Mucosa of gallbladder (tissue), 1 donor: ENCODE measurements around the gene RRP1. TPM values are rescaled to one million over a fixed set of nuclear protein-coding genes. Genes with fewer than 3 reads are reported as not detected.
A peak's percentile ranks its signal among the peaks of the same experiment; 100 is the strongest.

ENCODE experiments used
- DNase-seq: peaks from one replicate; pipeline ENCODE4 v3.0.0-alpha.2; 2020; ENCODE audit warnings: low spot score
- total RNA-seq: library from RNA; stranded (reverse); gene quantifications from one replicate; pipeline ENCODE4 v1.2.1, GENCODE V29; 2021
- donor health status: DM: no; HTN: no; CAD: no.

RRP1 gene
- total RNA-seq, 1 donor from 2014 or later = 19.2 TPM

GRCh38 chr21:43775795-43776430 is 13.5 kb upstream of the RRP1 start, which contains the start of gene CSTB:
CSTB (minus strand) TSS chr21:43776308; CDS start chr21:43776269, 39 bp downstream.
- peak; percentile 78 for DNase-seq

GRCh38 chr21:43777953-43778352 is 11.4 kb upstream of the RRP1 start:
- DNase-seq = no peak

GRCh38 chr21:43778469-43779335 is 10.7 kb upstream of the RRP1 start:
- no peak for DNase-seq

- DNase-seq = no peak
These were observed 9.7 kb upstream of the RRP1 start for GRCh38 chr21:43779660-43780059.

- no peak for DNase-seq
These were observed 7.5 kb upstream of the RRP1 start for GRCh38 chr21:43781846-43782245.

GRCh38 chr21:43782431-43783097 is 6.8 kb upstream of the RRP1 start:
- DNase-seq = no peak

- DNase-seq = no peak
These were observed 6.2 kb upstream of the RRP1 start for GRCh38 chr21:43783098-43783700.

GRCh38 chr21:43785134-43785533 is 4.2 kb upstream of the RRP1 start:
- no peak for DNase-seq

GRCh38 chr21:43786300-43786806 is 3.0 kb upstream of the RRP1 start:
- no peak for DNase-seq

- no peak for DNase-seq
These were observed 2.5 kb upstream of the RRP1 start for GRCh38 chr21:43786807-43787440.

- DNase-seq = no peak
These were observed 690 bp downstream of the RRP1 start for GRCh38 chr21:43790010-43790524.

GRCh38 chr21:43792406-43792805 is 3.0 kb downstream of the RRP1 start:
- no peak for DNase-seq

- DNase-seq = no peak
These were observed 3.9 kb downstream of the RRP1 start for GRCh38 chr21:43793243-43793642.

GRCh38 chr21:43794311-43794710 is 4.9 kb downstream of the RRP1 start:
- DNase-seq = no peak

- no peak for DNase-seq
These were observed 5.5 kb downstream of the RRP1 start for GRCh38 chr21:43794857-43795256.

GRCh38 chr21:43797415-43797814 is 8.0 kb downstream of the RRP1 start:
- no peak for DNase-seq

- no peak for DNase-seq
These were observed 8.7 kb downstream of the RRP1 start for GRCh38 chr21:43797925-43798715.

- no peak for DNase-seq
These were observed 10.0 kb downstream of the RRP1 start for GRCh38 chr21:43799301-43799840.

GRCh38 chr21:43800124-43800523 is 10.7 kb downstream of the RRP1 start:
- DNase-seq = no peak

GRCh38 chr21:43800566-43800965 is 11.2 kb downstream of the RRP1 start:
- no peak for DNase-seq
